ENCODE data around the gene CNPY1. TPM values are rescaled to one million over a fixed set of nuclear protein-coding genes. Genes with fewer than 3 reads are reported as not detected.

Gene CNPY1
- total RNA-seq, 1 donor from 2014 or later = not detected

DNA sequence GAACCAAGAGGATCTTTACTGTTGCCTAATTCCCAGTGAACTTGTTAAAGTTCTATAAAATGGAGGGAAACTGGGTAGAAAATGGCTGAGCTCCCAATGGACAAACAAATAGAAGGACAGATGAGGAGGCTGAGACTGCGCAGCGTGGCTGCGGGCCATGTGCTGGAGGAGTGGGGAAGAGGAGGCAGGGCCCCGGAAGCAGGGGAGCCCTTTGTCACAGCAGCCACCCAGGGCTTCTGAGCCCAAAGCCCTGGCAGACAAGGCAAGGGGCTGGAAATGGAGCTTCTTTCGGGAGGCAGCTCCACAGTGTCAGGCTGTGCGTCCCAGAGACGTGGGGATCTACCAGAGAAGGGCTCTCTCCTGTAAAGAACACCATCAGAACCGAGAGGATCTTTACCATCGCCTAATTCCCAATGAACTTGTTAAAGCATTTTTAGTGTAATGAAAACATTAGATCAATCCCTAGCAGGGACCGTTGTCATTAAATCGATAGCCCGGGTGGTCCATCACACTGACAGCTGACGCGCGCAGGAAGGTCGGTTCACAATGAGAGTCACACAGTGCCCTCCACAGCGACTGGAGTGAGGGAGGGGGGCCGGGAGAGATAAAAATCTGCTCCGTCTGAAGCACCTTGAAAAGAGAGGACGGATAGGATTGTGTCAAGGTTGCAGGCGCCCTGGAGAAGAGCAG, 14.0 kb upstream of the CNPY1 start:
- DNase-seq (ENCODE audit: extremely low read depth, low read depth, low spot score) = no peak

DNA sequence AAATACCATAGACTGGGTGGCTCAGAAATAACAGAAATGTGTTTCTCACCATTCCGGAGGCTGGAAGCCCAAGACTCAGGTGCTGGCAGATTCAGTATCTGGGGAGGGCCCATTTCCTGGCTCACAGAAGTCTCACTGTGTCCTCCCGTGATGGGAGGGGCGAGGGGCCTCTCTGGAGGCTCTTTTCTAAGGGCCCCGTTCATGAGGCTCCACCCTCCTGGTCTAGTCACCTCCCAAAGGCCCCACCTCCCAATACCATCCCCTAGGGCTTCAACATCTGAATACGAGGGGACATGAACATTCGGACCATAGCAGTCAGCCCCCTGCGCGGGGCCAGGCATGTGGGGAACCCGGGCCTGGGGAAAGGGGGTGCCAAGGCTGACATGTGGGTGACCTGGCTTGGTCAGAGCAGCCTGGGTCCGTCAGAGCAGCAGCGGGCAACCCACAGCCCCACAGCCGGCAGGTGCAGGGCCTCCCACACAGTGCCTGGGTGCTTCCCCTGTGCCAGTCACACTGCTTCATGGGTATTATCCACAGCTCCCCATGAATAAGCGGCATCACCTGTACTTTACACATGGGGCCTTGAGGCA, 13.3 kb upstream of the CNPY1 start:
- no peak for DNase-seq (ENCODE audit: extremely low read depth, low read depth, low spot score)

DNA sequence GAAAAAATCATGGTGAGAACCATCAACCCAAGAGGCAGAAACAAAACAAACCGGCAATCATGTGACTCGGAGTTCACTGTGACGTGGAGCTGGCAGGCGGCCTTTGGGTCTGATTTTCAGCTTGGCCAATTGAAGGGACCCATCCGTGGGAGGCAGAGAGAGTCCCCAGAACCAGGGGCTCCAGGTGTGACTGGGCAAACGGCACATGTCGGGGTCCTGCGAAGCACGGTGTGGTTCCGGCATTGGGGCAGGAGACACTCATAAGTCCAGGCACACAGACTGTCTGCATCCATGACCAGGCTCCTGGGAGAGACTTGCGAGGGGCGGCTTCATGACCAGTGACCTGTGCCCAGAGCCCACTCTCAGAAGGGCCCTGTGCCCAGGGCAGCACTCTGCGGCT, 12.6 kb upstream of the CNPY1 start:
- no peak for DNase-seq (ENCODE audit: extremely low read depth, low read depth, low spot score)

DNA sequence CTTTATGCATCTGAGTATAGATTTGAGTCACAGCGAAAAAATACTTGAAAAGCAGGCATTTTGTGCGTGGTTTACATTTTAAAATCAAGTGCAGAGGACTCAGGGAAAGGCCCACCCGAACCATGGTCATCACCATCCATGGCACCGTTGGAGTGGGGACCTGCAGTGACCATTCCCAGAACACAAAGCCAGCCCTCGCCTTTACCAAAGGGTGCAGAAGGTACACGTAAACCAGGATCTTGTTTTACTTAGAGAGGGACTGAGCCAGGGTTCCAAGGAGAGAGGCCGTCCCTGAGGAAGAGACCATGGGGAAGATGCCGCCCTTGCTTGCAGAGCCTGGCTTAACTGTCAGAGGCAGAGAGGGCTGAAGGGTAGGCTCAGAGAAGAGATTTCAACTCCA, 12.0 kb upstream of the CNPY1 start:
- DNase-seq (ENCODE audit: extremely low read depth, low read depth, low spot score) = no peak

DNA sequence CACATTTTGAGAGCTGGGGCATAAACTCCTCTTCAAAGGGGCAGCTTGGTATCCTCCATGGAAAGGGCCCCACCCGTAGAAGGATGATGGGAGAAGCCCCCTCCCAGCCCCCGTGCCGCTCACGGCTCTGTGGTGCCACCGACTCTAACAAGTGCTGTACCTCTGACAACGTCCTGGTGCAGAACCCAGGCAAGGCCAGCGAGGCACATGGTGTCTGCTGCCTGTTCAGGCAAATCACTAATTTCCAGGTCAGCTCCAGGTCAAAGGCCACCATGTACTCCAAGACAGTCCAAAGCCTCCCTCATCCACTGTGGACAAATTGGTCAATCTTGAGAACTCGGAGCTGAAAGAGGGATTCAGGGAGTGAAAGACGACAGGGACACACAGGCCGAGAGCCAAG, 11.4 kb upstream of the CNPY1 start:
- DNase-seq (ENCODE audit: extremely low read depth, low read depth, low spot score) = no peak

DNA sequence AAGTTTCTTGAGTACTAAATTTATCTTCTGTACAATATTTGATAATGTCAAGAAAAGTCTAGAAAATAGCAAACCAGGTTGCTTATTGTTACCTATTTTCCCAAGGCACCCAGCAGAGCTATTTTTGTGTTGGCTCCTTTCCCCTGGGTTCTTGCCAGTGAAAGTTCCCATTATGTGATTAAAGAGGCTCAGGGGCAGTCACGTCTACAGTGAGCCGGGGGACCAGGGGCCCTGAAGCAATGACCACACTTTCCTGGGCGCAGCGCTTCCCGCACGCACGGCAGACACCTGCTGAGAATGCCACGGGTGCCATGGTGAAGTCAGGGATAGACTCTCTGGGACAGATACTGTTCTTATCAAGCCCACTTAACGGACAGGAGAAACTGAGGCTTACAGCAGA, 10.4 kb upstream of the CNPY1 start:
- DNase-seq (ENCODE audit: extremely low read depth, low read depth, low spot score) = no peak

DNA sequence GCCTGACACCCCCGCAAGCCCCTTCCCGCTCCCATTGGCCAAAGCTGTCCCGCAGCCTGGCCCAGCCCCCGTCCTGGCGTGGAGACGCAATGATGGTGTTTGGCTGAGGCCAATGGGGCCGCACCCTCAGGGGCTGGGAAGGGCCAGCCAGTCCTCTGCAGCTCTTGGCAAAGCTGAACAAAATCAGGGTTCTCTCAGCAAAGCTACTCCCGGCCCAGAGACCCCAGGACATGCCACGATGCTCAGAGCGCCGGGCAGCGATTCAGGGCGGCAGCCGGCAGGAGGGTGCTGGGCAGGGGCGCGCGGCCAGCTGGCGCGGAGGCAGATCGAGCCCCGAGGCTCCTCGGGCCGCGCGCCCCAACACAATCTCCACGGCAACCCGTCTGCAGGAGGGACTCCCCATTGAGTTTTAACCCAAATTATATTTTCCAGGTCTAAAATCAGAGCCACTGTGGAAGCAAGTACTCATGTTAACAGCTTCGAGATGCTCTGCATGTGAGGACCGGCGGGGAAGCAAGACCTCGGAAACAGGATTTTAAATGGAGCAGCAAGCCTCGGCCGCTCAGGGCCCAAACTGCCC, 8.8 kb upstream of the CNPY1 start:
- DNase-seq (ENCODE audit: extremely low read depth, low read depth, low spot score) = no peak

DNA sequence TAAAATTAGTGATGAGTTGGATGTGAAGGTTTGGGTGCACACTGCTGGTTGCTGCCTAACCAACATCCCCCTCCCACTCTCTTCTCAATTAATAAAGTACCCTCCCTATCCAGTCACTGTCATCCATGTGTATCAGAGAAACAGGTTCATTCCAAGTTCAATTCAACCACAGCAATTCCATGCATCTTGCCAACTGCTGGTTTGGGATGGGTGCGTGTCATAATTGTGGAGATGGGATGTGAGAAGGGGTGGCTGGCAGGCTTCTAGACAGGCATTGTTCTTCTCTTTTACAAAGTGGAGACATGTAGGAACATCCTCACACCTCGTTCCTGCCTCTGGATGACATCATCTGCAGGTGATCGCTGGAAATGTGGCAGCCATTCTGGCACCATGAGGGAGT, 7.5 kb upstream of the CNPY1 start:
- DNase-seq (ENCODE audit: extremely low read depth, low read depth, low spot score) = no peak

DNA sequence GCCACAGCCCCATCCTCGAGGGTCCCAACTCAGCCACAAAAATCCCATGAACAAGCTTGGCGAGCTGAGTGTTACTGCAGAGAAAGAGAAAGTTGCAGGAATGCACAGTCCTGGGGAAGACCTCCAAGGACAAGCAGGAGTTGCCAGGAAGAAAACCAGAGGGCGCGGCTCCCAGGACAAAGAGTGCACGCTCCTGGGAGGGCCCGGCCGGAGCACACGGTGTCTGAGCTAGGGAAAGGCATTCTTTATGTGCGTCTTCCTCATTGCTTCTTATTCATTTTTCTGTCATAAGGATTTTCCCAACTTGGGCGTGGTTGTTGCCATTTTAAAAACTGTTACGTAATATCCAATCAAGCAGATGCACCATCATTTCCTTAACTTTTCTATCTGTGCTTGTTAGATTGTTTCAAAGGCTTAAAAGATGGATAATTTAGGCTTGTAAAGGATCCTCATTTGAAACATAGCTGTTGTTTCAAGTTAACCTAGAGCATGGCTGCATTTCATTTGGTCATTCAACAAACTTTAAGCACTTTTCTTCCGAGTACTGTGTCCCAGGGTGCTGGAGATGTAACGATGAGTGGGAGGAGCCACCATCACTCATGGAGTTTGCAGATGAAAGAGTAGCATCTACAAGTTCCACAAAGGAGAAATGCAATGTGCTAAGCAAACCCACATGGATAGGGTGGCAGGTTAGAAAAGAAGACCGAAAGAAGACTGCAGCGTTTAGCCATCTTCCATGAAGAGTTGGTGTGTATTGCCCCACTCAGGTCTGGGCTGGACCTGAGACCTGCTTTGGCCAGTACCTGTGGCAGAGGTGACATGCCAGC, 5.6 kb upstream of the CNPY1 start:
- DNase-seq (ENCODE audit: extremely low read depth, low read depth, low spot score) = no peak

DNA sequence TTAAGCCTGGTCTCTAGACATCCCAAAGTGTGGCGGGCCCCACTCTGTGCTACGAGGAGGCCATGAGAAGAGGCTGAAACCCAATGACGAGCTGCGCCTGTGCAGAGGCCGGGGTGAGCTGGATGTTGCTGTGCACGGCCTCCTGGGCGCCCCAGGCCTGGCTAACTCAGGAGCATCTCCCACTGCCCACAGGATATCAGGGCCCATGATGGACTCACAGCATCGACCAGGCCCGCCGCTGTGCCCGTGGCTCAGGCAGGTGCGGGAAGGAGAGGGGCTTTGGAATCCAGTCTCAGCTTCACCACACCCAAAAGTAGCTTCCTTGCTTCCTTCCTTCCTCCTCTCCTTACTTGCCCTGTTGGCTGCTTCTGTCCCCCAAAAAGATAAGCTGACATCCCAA, 4.6 kb upstream of the CNPY1 start:
- DNase-seq (ENCODE audit: extremely low read depth, low read depth, low spot score) = no peak

DNA sequence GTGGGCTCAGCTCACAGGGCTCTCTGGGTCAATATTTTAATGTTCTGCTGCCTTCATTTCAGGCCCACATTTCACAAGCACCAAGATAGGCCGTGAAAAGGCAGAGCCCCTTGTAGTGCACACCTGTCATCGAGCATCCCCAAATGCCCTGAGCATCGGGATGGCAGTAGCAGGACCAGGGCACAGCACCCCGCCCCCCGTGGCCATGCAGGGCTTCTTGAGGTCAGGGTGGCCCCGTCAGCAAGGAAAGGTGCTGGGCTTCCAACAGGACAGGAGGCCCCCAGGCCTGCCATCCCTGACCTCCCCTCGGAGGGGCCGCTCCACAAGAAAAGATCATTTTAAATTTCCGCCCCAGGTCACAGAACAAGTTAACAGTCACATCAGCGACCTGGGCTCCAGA, 2.9 kb upstream of the CNPY1 start:
- DNase-seq (ENCODE audit: extremely low read depth, low read depth, low spot score) = no peak

DNA sequence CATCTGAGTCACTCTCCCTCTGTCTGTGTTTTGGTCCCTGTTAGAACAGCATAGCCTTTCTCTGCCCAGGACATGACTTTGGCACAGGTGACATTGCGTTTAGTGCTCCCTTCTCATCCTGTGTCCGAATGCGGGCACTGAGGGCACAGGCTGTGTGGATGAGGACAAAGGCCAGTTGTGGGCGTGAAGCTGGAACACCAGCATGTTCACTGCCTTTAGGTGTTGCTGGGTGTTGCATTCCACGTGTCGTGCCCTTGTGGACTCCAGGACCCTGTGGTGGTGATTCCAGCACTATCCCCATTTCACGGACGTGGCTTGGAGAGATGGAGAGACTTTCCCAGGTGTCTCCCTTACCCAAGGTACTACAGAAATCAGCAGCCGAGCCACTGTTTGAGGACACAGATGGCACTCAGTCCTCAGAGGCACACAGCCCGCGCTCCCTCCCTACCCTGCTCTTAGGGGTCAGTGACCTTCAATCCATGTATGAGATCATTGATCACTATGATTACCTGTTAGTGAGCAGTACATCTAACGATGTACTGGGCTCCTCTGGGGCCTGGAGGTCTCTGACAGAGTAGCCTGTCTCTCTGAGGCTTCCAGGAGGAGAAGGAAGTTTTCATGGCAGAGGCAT, 917 bp upstream of the CNPY1 start:
- DNase-seq (ENCODE audit: extremely low read depth, low read depth, low spot score) = no peak

DNA sequence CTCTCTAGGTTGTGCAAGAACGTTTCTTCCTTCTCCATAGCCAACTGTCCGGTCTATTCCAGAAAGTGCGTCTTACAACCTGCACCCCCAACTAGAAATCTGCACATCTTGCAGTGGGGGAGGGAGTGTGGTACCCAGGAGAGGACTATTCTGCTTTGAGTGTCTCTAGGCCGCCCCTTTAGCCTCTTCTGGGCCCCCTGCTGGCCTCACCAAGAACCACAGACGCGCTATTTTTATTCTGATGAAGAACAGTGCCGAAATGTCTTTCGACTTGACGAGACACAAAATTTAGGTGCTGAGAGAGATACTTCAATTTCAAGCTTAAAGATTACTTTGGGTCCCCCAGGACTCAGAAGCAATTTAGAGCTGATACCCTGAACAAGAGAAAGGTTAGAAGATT, 1.0 kb downstream of the CNPY1 start:
- no peak for DNase-seq (ENCODE audit: extremely low read depth, low read depth, low spot score)

DNA sequence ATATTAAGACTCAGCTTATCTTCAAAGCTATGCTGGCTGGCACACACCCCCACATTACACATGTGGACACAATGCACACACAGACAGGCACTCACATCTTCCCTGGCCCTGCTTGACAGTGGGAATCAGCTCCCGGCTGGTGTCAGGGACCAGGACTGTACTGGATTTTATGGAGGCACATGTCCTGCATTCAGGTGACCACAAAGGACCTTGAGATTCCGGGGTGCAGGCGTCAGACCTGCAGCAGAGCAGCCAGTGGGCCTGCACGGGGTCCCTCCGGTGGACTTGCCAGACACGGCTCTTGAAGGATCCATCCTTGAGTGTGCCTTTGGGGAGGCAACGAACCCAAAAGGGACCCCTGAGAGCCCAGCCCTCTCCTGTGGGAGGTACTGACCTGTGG, 1.9 kb downstream of the CNPY1 start:
- DNase-seq (ENCODE audit: extremely low read depth, low read depth, low spot score) = no peak

DNA sequence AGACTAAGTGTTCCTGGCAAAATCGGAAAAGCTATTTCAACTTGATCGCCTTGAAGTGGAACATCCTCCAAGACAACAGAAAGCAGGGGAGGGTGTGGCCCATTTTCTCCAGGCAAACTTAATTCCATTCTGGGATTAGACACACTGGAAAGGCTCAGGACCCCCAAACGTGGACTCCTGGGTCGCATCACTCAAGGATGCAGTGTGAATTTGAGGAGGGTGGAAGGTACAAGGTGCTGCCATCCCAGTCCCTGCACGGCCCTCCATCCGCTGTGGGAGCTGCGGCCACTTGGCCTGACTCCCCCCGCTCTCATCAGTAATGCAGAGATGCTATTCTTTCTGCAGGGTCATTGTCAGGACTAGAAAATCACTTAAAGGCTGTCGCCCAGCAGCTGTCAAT, 2.4 kb downstream of the CNPY1 start:
- DNase-seq (ENCODE audit: extremely low read depth, low read depth, low spot score) = no peak

DNA sequence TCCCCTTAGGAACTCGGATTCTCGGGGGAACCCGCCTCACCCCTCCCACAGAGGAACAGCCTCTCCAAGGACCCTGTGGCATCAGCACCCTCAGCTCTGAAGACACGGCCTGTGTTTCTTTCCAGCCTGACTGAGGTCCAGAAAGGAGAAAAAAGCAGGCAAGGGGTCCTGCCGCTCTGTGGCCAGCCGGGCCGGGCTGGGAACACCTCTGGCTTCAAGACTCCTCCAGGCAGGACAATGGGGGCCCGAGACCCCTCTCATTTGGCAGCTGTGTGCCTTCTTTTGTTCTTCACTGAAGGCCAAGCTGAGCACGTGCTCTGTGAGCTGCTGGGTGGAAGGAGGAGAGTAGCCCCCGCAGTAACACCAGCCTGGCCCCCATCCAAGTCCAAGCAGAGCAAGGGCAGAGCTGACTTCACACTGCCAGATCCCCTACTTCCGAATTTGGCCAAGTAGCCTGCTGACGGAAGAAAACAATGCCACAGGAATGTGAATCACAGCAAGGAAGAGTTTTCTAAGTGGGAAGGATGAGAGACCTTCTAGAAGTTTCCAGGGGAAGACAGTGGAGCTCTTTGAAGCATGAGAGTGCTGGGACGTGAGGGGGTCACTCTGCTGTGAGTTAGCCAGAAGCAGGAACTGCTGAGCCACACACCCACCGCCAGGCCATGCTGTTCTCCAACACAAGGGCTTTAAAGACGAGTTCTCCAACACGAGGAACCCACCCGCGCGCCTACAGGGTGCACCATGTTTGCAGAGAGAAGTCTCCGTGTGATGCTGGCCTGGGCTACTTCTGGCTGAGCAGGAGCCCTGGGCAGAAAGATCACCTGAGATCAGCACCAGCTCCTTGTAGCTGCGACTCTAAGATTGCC, 3.1 kb downstream of the CNPY1 start:
- DNase-seq (ENCODE audit: extremely low read depth, low read depth, low spot score) = no peak

DNA sequence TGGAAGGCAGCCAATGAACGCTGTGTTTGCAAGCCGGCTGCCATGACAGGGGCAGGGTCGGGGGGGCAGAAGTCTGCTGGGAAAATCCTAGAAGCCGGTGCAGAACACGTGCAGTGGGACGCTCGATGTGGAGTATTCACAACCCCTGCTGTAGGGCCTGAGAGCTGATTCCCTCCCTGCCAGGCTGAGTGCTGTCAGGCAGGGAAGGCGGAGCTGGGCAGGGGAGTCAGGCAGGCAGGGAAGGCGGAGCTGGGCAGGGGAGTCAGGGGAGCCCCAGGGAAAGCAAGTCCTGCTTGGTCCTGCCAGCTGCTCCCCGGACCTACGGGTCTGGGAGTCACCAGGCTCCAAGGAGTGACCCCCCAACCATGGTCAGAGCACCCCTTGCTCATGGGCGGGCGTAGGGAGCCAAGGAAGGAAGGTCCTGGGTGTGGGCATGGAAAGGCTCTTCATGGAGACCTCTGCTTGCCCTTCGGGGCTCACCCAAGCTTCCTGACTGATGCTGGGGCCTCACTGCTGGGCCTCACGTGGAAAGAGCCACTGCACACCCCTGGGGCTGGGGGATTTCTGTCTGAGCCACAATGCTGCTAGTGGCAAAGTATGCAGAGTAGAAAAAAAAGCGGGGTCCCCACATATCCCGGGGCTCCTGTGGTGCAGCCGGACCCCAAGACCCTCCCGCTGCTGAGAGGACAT, 4.2 kb downstream of the CNPY1 start:
- DNase-seq (ENCODE audit: extremely low read depth, low read depth, low spot score) = no peak

DNA sequence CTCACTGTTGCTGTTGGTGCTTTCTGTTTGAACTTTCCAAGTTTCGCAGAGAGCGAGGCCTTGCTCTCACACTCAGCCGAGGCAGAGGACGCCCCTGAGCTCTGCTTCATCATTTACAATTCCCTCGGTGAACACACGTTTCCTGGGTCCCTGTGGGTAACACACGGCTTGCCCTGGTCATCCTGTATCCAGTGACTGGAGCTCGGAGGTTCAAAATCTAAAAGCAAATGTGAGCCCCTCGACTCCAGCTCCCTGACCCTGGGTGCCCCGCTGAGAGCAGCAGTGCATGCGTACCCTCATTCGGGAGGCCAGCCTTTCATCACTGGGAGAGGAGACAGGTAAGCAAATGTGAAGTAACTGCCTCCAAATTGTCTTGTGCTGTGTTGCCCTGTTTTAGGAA, 5.8 kb downstream of the CNPY1 start:
- DNase-seq (ENCODE audit: extremely low read depth, low read depth, low spot score) = no peak

DNA sequence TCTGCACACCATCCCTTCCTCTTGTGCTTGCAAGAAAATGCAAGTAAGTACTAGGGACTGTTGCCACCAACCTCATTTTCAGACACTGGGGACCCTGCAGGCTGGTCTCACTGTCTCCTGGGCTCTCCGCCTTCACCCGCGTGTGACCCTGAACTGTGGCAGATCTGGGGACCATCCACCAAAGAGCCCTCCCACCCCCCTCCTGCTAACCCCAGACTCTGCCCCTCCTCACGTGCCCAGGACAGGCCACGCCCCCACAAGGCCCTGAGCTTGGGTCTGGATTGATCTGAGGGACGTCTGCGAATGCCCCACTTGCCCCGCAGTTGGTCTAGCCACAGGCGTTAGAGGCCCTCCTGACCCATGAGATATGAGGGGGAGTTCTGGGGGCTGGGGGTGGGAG, 8.1 kb downstream of the CNPY1 start:
- no peak for DNase-seq (ENCODE audit: extremely low read depth, low read depth, low spot score)

DNA sequence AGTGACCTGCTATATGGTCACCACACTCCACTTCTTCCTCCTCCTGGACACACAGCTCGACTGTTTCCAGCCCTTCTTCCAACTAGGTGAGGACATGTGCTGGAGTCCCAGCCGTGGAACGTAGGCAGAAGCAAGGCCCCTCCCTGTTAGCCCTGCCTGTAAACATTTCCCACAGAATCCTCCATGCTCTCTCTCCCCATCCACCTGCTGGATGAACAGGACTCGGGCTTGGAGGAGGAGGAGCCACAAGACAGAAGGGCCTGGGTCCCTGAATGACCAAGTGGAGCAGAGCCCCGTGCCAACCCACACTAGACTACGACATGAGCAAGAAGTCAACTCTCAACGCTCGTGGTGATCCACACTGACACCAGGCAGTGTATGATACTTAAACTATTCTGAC, 9.9 kb downstream of the CNPY1 start:
- no peak for DNase-seq (ENCODE audit: extremely low read depth, low read depth, low spot score)

All from glomerular endothelial cell (primary cell).